GM12891 (cell line): ENCODE results near the gene RPLP1.
A peak's percentile ranks its signal among the peaks of the same experiment; 100 is the strongest.

Experiments
- DNase-seq: peaks from one replicate; pipeline ENCODE4 v3.0.0; 2011; ENCODE audit warnings: low spot score; ENCODE audit not compliant: insufficient read length
- FAIRE-seq: peaks from 2 replicates; lab custom pipeline; 2011; peaks lifted over from hg19 to GRCh38; lab: Jason Lieb, UNC
- PAX5 ChIP-seq: IDR thresholded peaks from 2 replicates; pipeline ENCODE4 v1.6.1; 2011; ENCODE audit warnings: low read length, moderate library complexity, mild to moderate bottlenecking; ENCODE audit not compliant: insufficient read depth, severe bottlenecking
- POLR2A ChIP-seq: IDR thresholded peaks from 2 replicates; pipeline ENCODE4 v1.6.1; 2011; ENCODE audit warnings: low read depth, low read length, control low read depth
- POLR2AphosphoS5 ChIP-seq: IDR thresholded peaks from 2 replicates; pipeline ENCODE4 v1.6.1; 2011; ENCODE audit warnings: low read depth, low read length, control low read depth
- POU2F2 ChIP-seq: IDR thresholded peaks from 2 replicates; pipeline ENCODE4 v1.6.1; 2011; ENCODE audit warnings: low read depth, mild to moderate bottlenecking, control low read depth, low read length, moderate library complexity
- SPI1 ChIP-seq: IDR thresholded peaks from 2 replicates; pipeline ENCODE4 v1.6.1; 2011; ENCODE audit warnings: low read depth, low read length, control low read depth
- TAF1 ChIP-seq: IDR thresholded peaks from 2 replicates; pipeline ENCODE4 v1.6.1; 2011; ENCODE audit warnings: low read depth, low read length, control low read depth

Gene RPLP1

GRCh38 chr15:69496001-69496400 is 43.4 kb downstream of the RPLP1 start:
- DNase-seq (no peak), FAIRE-seq (no peak)
- TF ChIP-seq TAF1, result no peak
- no peak for TF ChIP-seq PAX5
- TF ChIP-seq POLR2AphosphoS5, result no peak
- no peak for TF ChIP-seq POLR2A
- no peak for TF ChIP-seq POU2F2
- no peak for TF ChIP-seq SPI1

GRCh38 chr15:69497076-69497475 is 44.5 kb downstream of the RPLP1 start:
- DNase-seq (no peak), FAIRE-seq (no peak)
- no peak for TF ChIP-seq POLR2AphosphoS5

- no peak for FAIRE-seq
- DNase-seq, result no peak
- TF ChIP-seq POU2F2 (no peak), TAF1 (no peak), POLR2A (no peak), SPI1 (no peak), POLR2AphosphoS5 (no peak), PAX5 (no peak)
These were observed 45.0 kb downstream of the RPLP1 start for GRCh38 chr15:69497667-69498066.

- no peak for TF ChIP-seq POLR2AphosphoS5
- TF ChIP-seq PAX5, result no peak
- FAIRE-seq (no peak), DNase-seq (no peak)
These were observed 45.7 kb downstream of the RPLP1 start for GRCh38 chr15:69498282-69498681.

- FAIRE-seq (no peak), DNase-seq (no peak)
- TF ChIP-seq PAX5 (no peak), POLR2AphosphoS5 (no peak), TAF1 (no peak), POU2F2 (no peak)
These were observed 46.4 kb downstream of the RPLP1 start for GRCh38 chr15:69498987-69499386.

GRCh38 chr15:69499521-69500211 is 47.0 kb downstream of the RPLP1 start:
- no peak for FAIRE-seq
- DNase-seq, result no peak
- no peak for TF ChIP-seq POLR2AphosphoS5

- no peak for TF ChIP-seq SPI1
- no peak for TF ChIP-seq POLR2A
- no peak for TF ChIP-seq POU2F2
- no peak for TF ChIP-seq PAX5
- no peak for TF ChIP-seq TAF1
- TF ChIP-seq POLR2AphosphoS5, result no peak
- DNase-seq (no peak), FAIRE-seq (no peak)
These were observed 47.7 kb downstream of the RPLP1 start for GRCh38 chr15:69500339-69500738.

- DNase-seq, result no peak
- TF ChIP-seq POU2F2, result no peak
- no peak for TF ChIP-seq SPI1
- TF ChIP-seq POLR2A, result no peak
- TF ChIP-seq PAX5, result no peak
- TF ChIP-seq POLR2AphosphoS5, result no peak
- no peak for TF ChIP-seq TAF1
- no peak for FAIRE-seq
These were observed 48.8 kb downstream of the RPLP1 start for GRCh38 chr15:69501456-69501855.

GRCh38 chr15:69502470-69503045 is 49.9 kb downstream of the RPLP1 start:
- FAIRE-seq (no peak), DNase-seq (no peak)
- no peak for TF ChIP-seq POLR2AphosphoS5
- no peak for TF ChIP-seq SPI1
- TF ChIP-seq POLR2A, result no peak
- TF ChIP-seq TAF1, result no peak
- TF ChIP-seq PAX5, result no peak
- TF ChIP-seq POU2F2, result no peak

GRCh38 chr15:69504352-69505040 is 51.9 kb downstream of the RPLP1 start:
- FAIRE-seq, result no peak
- DNase-seq, result no peak
- TF ChIP-seq SPI1 (peak; percentile 59; the same call in 1 of the 2 replicates), POLR2AphosphoS5 (no peak)
